Cardiac fibroblast (primary cell): ENCODE measurements around the gene PLA2G4E.

Source experiments
- DNase-seq, 2 donors: peaks; one replicate each; pipeline versions ENCODE4 v3.0.0 to v3.0.0-alpha.2; 2010; ENCODE audit warnings: low read depth in 2 of 2
- H3K4me3 ChIP-seq, 2 donors: replicated peaks in 1 of 2; 1 replicate in 1 of 2; 2 replicates in 1 of 2; pipeline ENCODE4 v1.5.1; 2011; ENCODE audit warnings: low read depth in 2 of 2, low read length in 2 of 2, mild to moderate bottlenecking in 2 of 2, moderate library complexity in 1 of 2
- TF ChIP-seq, protein P1 (sequence below): IDR thresholded peaks from one replicate; pipeline ENCODE4 v1.5.1; 2011; ENCODE audit warnings: low read depth, mild to moderate bottlenecking, low read length, inconsistent platforms

PLA2G4E gene

DNA sequence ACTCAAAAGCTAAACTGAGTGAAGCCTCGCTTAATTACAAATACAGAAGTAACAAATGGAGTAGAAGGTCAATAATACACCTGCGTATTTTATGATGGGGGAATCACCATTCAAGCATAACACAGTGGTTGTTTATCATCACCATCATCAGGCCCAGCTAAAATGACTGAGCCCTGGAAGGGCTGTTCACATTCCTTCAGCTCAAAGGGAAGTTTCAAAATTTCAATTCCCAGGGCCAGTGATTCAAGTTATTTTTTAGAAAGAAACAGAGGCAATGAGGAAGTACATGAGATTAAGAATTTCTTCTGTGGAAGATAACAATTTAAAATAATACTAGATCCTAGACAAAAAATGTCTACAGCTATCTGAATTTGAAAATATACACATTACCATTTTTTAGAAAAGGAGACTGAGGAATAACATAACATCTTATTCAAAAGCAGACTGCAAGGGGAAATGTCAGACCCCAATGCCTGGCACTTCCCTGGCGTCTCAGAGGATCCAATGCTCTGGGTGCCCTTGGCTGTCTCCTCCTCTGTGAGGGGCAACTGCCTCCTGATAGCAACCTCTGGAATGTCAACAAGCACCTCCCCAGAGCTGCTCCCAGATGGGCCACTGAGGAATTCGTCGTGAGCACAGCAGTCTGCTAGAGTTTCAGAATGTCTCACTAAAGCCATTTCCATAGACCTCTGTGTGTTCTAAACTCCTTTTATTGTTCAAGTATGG, 71.3 kb downstream of the PLA2G4E start:
- TF ChIP-seq, protein P1, sequence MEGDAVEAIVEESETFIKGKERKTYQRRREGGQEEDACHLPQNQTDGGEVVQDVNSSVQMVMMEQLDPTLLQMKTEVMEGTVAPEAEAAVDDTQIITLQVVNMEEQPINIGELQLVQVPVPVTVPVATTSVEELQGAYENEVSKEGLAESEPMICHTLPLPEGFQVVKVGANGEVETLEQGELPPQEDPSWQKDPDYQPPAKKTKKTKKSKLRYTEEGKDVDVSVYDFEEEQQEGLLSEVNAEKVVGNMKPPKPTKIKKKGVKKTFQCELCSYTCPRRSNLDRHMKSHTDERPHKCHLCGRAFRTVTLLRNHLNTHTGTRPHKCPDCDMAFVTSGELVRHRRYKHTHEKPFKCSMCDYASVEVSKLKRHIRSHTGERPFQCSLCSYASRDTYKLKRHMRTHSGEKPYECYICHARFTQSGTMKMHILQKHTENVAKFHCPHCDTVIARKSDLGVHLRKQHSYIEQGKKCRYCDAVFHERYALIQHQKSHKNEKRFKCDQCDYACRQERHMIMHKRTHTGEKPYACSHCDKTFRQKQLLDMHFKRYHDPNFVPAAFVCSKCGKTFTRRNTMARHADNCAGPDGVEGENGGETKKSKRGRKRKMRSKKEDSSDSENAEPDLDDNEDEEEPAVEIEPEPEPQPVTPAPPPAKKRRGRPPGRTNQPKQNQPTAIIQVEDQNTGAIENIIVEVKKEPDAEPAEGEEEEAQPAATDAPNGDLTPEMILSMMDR: no peak
- no peak overlapping the region for H3K4me3 ChIP-seq
- peak in 1 of 2 donors; percentile 54 for DNase-seq

- TF ChIP-seq, protein P1: no peak
- DNase-seq: no peak
- no peak overlapping the region for H3K4me3 ChIP-seq
These were observed 72.4 kb downstream of the PLA2G4E start for GRCh38 chr15:41948490-41948889.

DNA sequence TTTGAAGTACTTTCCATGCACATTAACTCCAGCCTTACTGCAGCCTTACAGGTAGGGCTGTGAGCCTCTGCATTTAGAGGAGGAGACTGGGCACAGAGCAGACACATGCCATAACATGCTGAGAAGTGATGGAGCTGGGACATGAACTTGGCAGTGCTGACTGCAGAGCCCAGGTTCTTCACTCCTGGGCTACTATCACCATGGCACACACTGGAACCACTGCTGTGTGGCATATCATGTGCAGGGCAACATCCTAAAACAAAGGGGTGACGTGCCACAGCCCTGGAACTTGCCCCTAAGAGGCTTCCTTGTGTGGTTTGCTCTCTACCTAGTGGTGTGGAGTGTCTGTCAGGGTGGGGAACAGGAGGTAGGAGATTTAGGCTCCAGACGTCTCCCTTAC, 73.9 kb downstream of the PLA2G4E start:
- TF ChIP-seq, protein P1: no peak
- no peak overlapping the region for H3K4me3 ChIP-seq
- no peak for DNase-seq

- H3K4me3 ChIP-seq: no peak overlapping the region
- TF ChIP-seq, protein P1: no peak
- DNase-seq: no peak
These were observed 75.1 kb downstream of the PLA2G4E start for GRCh38 chr15:41945731-41946130.

DNA sequence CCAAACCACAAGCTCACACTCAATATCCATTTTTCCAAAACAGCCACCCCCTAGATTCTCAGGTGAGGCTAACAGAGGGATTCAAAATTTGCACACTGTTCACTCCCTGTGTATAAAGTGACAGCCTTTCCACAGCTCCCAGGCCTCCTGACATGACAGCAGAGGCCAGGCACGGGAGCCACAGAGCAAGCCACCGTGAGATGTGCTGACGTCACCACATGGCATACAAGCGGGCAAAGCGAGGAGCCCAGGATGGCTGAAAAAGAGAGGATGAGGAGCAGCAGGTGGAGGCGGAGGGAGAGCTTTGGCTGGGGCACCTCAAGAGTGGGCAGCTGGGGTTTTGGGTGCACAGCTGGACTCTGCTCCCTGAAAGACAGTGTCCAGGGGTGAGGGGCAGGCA, 75.6 kb downstream of the PLA2G4E start:
- no peak overlapping the region for H3K4me3 ChIP-seq
- TF ChIP-seq, protein P1: no peak
- no peak for DNase-seq

GRCh38 chr15:41944313-41944940, 76.4 kb downstream of the PLA2G4E start:
- no peak overlapping the region for H3K4me3 ChIP-seq
- TF ChIP-seq, protein P1: no peak
- peak; percentile 91 to 94 for DNase-seq
